Measurements from ENCODE around the gene NR3C2. TPM values are rescaled to one million over a fixed set of nuclear protein-coding genes. Genes with fewer than 3 reads are reported as not detected.

The NR3C2 gene
- polyA plus RNA-seq, 3 donors: 0.09 to 0.27 (median 0.20) TPM

DNA sequence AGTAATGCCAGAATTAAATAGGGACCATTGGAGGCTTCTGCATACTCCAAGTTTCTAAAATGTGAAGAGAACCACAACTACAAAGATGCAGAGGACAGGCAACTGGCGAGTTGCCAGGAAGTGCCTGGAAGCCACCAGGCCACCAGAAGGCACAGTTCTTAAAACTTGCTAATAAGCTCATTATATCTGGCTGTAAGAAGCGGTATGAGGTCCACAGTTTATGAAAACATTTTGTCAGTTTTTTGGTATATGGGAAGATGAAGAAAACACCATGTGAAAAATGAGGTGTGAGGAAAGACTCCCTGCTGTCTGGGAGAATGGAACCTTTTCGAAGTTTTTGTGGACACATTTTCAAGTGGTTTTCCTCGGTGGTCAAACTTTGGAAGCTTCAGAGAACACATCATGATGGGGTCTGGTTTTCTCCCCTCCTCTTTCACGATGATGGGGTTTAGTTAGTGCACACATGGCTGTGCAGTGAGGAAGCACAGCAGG, 202.7 kb downstream of the NR3C2 start:
- no peak overlapping the region for H3K4me3 Mint-ChIP-seq
- H3K36me3 Mint-ChIP-seq: no peaks in the 10 kb centered on the region
- Histone ChIP-seq H3K27ac (ENCODE audit: low read depth in 1 of 2, low read length in 2 of 2) (no peak overlapping the region), H4K20me1 (ENCODE audit: insufficient read depth, low read length) (no peaks in the 10 kb centered on the region), H3K36me3 (replicated peaks in 1 of 2; ENCODE audit: control insufficient read depth in 1 of 2, insufficient read depth in 2 of 2, low read length in 2 of 2) (no peaks in the 10 kb centered on the region), H3K9me3 (replicated peaks in 1 of 2; ENCODE audit: control insufficient read depth in 1 of 2, insufficient read depth in 1 of 2, low read length in 2 of 2) (no peaks in the 10 kb centered on the region), H3K27me3 (ENCODE audit: control insufficient read depth in 2 of 2, insufficient read depth in 2 of 2, low read length in 2 of 2) (no peaks in the 10 kb centered on the region), H3K4me2 (replicated peaks; ENCODE audit: extremely low read depth, low read length, poor library complexity, severe bottlenecking) (no peak overlapping the region), H3K79me2 (ENCODE audit: insufficient read depth, low read length) (no peaks in the 10 kb centered on the region), H3K9ac (ENCODE audit: insufficient read depth, low read length, poor library complexity, severe bottlenecking) (no peak overlapping the region), H2AFZ (ENCODE audit: insufficient read depth, low read depth, low read length, poor library complexity, severe bottlenecking) (no peak overlapping the region), H3K4me3 (replicated peaks in 1 of 3; ENCODE audit: low read depth in 2 of 3, low read length in 3 of 3) (no peak overlapping the region), H3K4me1 (ENCODE audit: control insufficient read depth in 1 of 2, insufficient read depth in 2 of 2, low read length in 2 of 2) (no peaks in the 10 kb centered on the region)
- no peaks in the 10 kb centered on the region for H3K4me1 Mint-ChIP-seq
- no peaks in the 10 kb centered on the region for H3K9me3 Mint-ChIP-seq
- intact Hi-C loops (cut with micrococcal nuclease): no loop called here
- no peak for DNase-seq
- H3K27ac Mint-ChIP-seq: no peak overlapping the region
- WGBS (ENCODE audit: insufficient coverage): 90% methylated on average over 3 of the region's 5 CpGs
- TF ChIP-seq, protein P1, sequence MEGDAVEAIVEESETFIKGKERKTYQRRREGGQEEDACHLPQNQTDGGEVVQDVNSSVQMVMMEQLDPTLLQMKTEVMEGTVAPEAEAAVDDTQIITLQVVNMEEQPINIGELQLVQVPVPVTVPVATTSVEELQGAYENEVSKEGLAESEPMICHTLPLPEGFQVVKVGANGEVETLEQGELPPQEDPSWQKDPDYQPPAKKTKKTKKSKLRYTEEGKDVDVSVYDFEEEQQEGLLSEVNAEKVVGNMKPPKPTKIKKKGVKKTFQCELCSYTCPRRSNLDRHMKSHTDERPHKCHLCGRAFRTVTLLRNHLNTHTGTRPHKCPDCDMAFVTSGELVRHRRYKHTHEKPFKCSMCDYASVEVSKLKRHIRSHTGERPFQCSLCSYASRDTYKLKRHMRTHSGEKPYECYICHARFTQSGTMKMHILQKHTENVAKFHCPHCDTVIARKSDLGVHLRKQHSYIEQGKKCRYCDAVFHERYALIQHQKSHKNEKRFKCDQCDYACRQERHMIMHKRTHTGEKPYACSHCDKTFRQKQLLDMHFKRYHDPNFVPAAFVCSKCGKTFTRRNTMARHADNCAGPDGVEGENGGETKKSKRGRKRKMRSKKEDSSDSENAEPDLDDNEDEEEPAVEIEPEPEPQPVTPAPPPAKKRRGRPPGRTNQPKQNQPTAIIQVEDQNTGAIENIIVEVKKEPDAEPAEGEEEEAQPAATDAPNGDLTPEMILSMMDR (IDR thresholded peaks at IDR 0.05): no peak
- peaks cover 0 to 1% (median 0%) of the 10 kb centered on the region in 3 donors for H3K27me3 Mint-ChIP-seq (ENCODE audit: low read depth in 3 of 3)

DNA sequence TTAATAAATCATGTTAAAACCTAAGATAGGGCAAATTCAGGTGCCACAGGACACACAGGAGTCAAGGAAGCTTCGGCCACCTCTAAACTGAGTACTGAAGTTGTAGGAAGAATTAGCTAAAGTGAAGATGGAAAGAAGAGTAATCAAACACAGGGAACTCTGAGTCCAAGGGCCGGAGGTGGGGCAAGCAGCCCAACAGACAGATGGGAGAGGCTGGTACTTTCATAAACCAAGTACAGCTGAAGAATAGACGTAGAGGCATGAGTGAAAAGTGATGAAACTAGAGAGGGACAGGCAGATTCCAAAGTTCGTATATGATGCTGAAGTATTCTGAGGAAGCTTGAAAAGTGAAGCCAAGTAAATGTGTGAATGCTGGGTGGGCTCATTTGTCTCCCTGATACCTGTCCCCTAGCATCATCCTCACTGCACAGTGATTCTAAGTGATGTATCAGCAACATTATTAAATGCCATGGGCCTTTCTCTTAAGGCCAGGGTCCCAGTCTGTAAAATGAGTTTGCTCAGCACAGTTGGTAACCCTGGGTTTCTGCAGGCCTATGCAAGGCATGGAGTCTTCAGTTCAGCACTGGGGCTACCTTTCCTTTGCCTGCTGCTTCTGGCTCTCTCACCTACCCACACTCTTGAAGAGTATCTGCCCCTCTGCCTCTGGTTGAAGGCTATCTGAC, 203.3 kb downstream of the NR3C2 start:
- Histone ChIP-seq H3K79me2 (ENCODE audit: insufficient read depth, low read length) (no peaks in the 10 kb centered on the region), H3K27me3 (ENCODE audit: control insufficient read depth in 2 of 2, insufficient read depth in 2 of 2, low read length in 2 of 2) (no peaks in the 10 kb centered on the region), H3K36me3 (replicated peaks in 1 of 2; ENCODE audit: control insufficient read depth in 1 of 2, insufficient read depth in 2 of 2, low read length in 2 of 2) (no peaks in the 10 kb centered on the region), H2AFZ (ENCODE audit: insufficient read depth, low read depth, low read length, poor library complexity, severe bottlenecking) (no peak overlapping the region), H3K9ac (ENCODE audit: insufficient read depth, low read length, poor library complexity, severe bottlenecking) (no peak overlapping the region), H4K20me1 (ENCODE audit: insufficient read depth, low read length) (no peaks in the 10 kb centered on the region), H3K4me2 (replicated peaks; ENCODE audit: extremely low read depth, low read length, poor library complexity, severe bottlenecking) (no peak overlapping the region), H3K4me3 (replicated peaks in 1 of 3; ENCODE audit: low read depth in 2 of 3, low read length in 3 of 3) (no peak overlapping the region), H3K27ac (ENCODE audit: low read depth in 1 of 2, low read length in 2 of 2) (no peak overlapping the region), H3K9me3 (replicated peaks in 1 of 2; ENCODE audit: control insufficient read depth in 1 of 2, insufficient read depth in 1 of 2, low read length in 2 of 2) (no peaks in the 10 kb centered on the region), H3K4me1 (ENCODE audit: control insufficient read depth in 1 of 2, insufficient read depth in 2 of 2, low read length in 2 of 2) (no peaks in the 10 kb centered on the region)
- Mint-ChIP-seq H3K9me3 (no peaks in the 10 kb centered on the region), H3K4me3 (no peak overlapping the region), H3K27me3 (ENCODE audit: low read depth in 3 of 3) (peaks cover 0 to 1% (median 0%) of the 10 kb centered on the region in 3 donors), H3K4me1 (no peaks in the 10 kb centered on the region), H3K27ac (no peak overlapping the region), H3K36me3 (no peaks in the 10 kb centered on the region)
- TF ChIP-seq, protein P1 (IDR thresholded peaks at IDR 0.05): no peak
- WGBS (ENCODE audit: insufficient coverage): 86% methylated on average over 3 of the region's 4 CpGs
- intact Hi-C loops (cut with micrococcal nuclease): no loop called here
- no peak for DNase-seq
